HepG2 (cell line): ENCODE measurements around the gene ARIH2. TPM values are rescaled to one million over a fixed set of nuclear protein-coding genes. Genes with fewer than 3 reads are reported as not detected.

ENCODE experiments used
- ELF1 ChIP-seq: sonication (generic); formaldehyde crosslinking; IDR thresholded peaks from 2 replicates; pipeline ENCODE4 v1.4.0; 2020; ENCODE audit warnings: missing genetic modification reagents
- HMGA1 ChIP-seq: sonication (generic); formaldehyde crosslinking; conservative IDR thresholded peaks from 2 replicates; pipeline ENCODE4 v1.4.0; 2020; ENCODE audit warnings: missing genetic modification reagents
- NCOA2 ChIP-seq: sonication (generic); formaldehyde crosslinking; IDR thresholded peaks from 2 replicates; pipeline ENCODE4 v1.8.0; 2022; ENCODE audit warnings: inconsistent platforms
- NR2F1 ChIP-seq, 2 experiments: fragments of 450-650 bp in 1 of 2; formaldehyde crosslinking in 1 of 2; IDR thresholded peaks; 2 replicates each; pipeline versions ENCODE4 v1.5.0 to v1.6.1; 2016 to 2020; ENCODE audit warnings: mild to moderate bottlenecking in 1 of 2, missing compliant biosample characterization in 1 of 2, missing genetic modification reagents in 1 of 2, moderate library complexity in 1 of 2
- PCBP1 ChIP-seq: fragments of 200-400 bp; formaldehyde crosslinking; IDR thresholded peaks from 2 replicates; pipeline ENCODE4 v1.6.1; 2017; ENCODE audit warnings: mild to moderate bottlenecking, low read depth, low read length, borderline replicate concordance
- ZBTB21 ChIP-seq: sonication (generic); formaldehyde crosslinking; IDR thresholded peaks from 2 replicates; pipeline ENCODE4 v1.4.0; 2020; ENCODE audit warnings: missing genetic modification reagents
- ZNF607 ChIP-seq: sonication (generic); formaldehyde crosslinking; IDR thresholded peaks from 2 replicates; pipeline ENCODE4 v1.5.1; 2020; ENCODE audit warnings: missing genetic modification reagents, mild to moderate bottlenecking, borderline replicate concordance
- ZNF660 ChIP-seq: sonication (generic); formaldehyde crosslinking; IDR thresholded peaks from 2 replicates; pipeline ENCODE4 v1.5.1; 2020; ENCODE audit warnings: mild to moderate bottlenecking, low read depth, missing genetic modification reagents, borderline replicate concordance
- ZNF709 ChIP-seq: sonication (generic); formaldehyde crosslinking; IDR thresholded peaks from 2 replicates; pipeline ENCODE4 v1.5.0; 2020; ENCODE audit warnings: mild to moderate bottlenecking, missing genetic modification reagents
- ZNF761 ChIP-seq: sonication (generic); formaldehyde crosslinking; conservative IDR thresholded peaks from 2 replicates; pipeline ENCODE4 v1.4.0; 2020; ENCODE audit warnings: mild to moderate bottlenecking, missing genetic modification reagents
- ZSCAN21 ChIP-seq: sonication (generic); formaldehyde crosslinking; IDR thresholded peaks from 2 replicates; pipeline ENCODE4 v1.8.0; 2022; ENCODE audit warnings: mild to moderate bottlenecking, missing genetic modification reagents, moderate library complexity, borderline replicate concordance
- polyA plus RNA-seq, 8 experiments: library from polyadenylated mRNA; depleted of rRNA in 3 of 8; stranded (reverse) in 7 of 8; unstranded in 1 of 8; fragments of >200 nt; fragmentation: Illumina TruSeq in 4 of 8; extraction: Trizol in 4 of 8; gene quantifications; 2 replicates each; pipeline versions ENCODE4 v1.2.1 to v1.2.3, GENCODE V29; 2011 to 2016; ENCODE audit warnings: low read depth in 4 of 8, missing spikeins in 1 of 8, mixed read lengths in 1 of 8; ENCODE audit not compliant: insufficient read depth in 1 of 8
- total RNA-seq, 5 experiments: library from RNA; depleted of rRNA; stranded (reverse); fragments of >200 nt; fragmentation: Illumina TruSeq; extraction: Trizol; gene quantifications; 2 replicates each; pipeline ENCODE4 v1.2.3, GENCODE V29; 2016; ENCODE audit warnings: low read depth in 1 of 5
- TF ChIP-seq, protein P1 (sequence below): sonication (generic); formaldehyde crosslinking; IDR thresholded peaks from 2 replicates; pipeline ENCODE4 v1.5.1; 2020; ENCODE audit warnings: missing genetic modification reagents, mild to moderate bottlenecking, borderline replicate concordance
- TF ChIP-seq, protein P2 (sequence below): sonication (generic); formaldehyde crosslinking; IDR thresholded peaks from 2 replicates; pipeline ENCODE4 v1.4.0; 2020; ENCODE audit warnings: mild to moderate bottlenecking, missing genetic modification reagents
- TF ChIP-seq, protein P3 (sequence below): sonication (generic); formaldehyde crosslinking; IDR thresholded peaks from 2 replicates; pipeline ENCODE4 v1.4.0; 2020; ENCODE audit warnings: mild to moderate bottlenecking, missing genetic modification reagents
- TF ChIP-seq, protein P4 (sequence below): sonication (generic); formaldehyde crosslinking; conservative IDR thresholded peaks from 2 replicates; pipeline ENCODE4 v1.8.0; 2022; ENCODE audit warnings: missing genetic modification reagents
- TF ChIP-seq, protein P5 (sequence below): sonication (generic); formaldehyde crosslinking; IDR thresholded peaks from 2 replicates; pipeline ENCODE4 v1.4.0; 2020; ENCODE audit warnings: missing genetic modification reagents

ARIH2 gene
- total and polyA plus RNA-seq, 2 of the 13 experiments (the other 11 are each of a cell fraction or from before 2014, with no cell fraction given), result 64.8 to 83.3 TPM

DNA sequence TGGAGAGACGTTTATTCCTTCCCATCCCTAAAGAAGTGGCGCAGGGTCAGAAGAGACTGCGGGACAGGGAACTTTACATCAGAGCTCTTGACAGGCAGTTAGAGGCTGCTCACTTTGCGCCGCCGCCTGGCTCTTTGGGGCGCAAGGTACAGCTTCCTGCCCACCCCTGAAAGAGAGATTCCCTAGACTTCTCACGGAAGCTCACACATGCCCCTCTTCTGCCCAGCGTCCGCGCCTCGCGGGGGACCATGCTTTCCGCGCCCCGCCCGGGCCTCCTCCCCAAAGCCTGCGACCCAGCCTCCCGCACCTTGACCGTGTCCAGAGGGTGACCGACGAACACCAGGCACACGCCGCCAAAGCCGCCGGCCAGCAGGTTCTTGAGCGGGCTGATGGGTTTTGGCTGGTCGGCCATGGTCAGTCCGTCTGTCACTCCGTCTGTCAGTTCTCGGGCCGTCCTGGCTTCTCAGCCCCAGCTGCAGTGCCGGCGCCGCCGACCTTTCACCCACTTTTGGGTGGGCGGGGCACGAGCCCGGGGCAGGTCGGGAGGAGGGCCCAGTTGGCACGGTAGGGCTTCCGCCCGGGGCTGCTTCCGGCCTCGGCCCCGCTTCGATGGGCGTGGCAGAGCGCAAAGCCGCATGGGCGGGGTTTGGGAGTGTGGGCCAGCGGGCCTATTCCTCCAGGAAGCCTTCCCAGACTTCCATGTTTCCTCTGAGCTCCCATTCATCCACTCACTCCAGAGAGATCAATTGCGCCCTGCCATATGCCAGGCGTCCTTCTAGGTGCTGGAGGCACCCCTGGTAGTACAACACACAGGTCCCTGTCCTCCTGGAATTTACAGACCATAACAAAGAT, 20.0 kb upstream of the ARIH2 start, which contains the start of gene SLC25A20 (continued):
- TF ChIP-seq, protein P1, sequence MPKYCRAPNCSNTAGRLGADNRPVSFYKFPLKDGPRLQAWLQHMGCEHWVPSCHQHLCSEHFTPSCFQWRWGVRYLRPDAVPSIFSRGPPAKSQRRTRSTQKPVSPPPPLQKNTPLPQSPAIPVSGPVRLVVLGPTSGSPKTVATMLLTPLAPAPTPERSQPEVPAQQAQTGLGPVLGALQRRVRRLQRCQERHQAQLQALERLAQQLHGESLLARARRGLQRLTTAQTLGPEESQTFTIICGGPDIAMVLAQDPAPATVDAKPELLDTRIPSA, result no peak
- TF ChIP-seq NCOA2 (CRISPR knock-in tag) (peak; percentile 34), ELF1 (CRISPR knock-in tag) (peak; percentile 91), PCBP1 (no peak), ZNF709 (CRISPR knock-in tag) (peak; percentile 58; the same call in 1 of the 2 replicates), ZBTB21 (CRISPR knock-in tag) (no peak), HMGA1 (CRISPR knock-in tag) (no peak), ZSCAN21 (CRISPR knock-in tag) (0 out of 2 replicates have a peak, but pooled peaks have one; percentile 71), ZNF607 (CRISPR knock-in tag) (no peak), NR2F1 (CRISPR knock-in tag; IDR thresholded peaks at IDR 0.05) (0 out of 4 replicates have a peak, but pooled peaks of 1 of the 2 experiments have one; percentile 27), ZNF660 (no peak), ZNF761 (CRISPR knock-in tag) (no peak; the same call in 1 of the 2 replicates)
- TF ChIP-seq, protein P2, sequence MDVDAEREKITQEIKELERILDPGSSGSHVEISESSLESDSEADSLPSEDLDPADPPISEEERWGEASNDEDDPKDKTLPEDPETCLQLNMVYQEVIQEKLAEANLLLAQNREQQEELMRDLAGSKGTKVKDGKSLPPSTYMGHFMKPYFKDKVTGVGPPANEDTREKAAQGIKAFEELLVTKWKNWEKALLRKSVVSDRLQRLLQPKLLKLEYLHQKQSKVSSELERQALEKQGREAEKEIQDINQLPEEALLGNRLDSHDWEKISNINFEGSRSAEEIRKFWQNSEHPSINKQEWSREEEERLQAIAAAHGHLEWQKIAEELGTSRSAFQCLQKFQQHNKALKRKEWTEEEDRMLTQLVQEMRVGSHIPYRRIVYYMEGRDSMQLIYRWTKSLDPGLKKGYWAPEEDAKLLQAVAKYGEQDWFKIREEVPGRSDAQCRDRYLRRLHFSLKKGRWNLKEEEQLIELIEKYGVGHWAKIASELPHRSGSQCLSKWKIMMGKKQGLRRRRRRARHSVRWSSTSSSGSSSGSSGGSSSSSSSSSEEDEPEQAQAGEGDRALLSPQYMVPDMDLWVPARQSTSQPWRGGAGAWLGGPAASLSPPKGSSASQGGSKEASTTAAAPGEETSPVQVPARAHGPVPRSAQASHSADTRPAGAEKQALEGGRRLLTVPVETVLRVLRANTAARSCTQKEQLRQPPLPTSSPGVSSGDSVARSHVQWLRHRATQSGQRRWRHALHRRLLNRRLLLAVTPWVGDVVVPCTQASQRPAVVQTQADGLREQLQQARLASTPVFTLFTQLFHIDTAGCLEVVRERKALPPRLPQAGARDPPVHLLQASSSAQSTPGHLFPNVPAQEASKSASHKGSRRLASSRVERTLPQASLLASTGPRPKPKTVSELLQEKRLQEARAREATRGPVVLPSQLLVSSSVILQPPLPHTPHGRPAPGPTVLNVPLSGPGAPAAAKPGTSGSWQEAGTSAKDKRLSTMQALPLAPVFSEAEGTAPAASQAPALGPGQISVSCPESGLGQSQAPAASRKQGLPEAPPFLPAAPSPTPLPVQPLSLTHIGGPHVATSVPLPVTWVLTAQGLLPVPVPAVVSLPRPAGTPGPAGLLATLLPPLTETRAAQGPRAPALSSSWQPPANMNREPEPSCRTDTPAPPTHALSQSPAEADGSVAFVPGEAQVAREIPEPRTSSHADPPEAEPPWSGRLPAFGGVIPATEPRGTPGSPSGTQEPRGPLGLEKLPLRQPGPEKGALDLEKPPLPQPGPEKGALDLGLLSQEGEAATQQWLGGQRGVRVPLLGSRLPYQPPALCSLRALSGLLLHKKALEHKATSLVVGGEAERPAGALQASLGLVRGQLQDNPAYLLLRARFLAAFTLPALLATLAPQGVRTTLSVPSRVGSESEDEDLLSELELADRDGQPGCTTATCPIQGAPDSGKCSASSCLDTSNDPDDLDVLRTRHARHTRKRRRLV (CRISPR knock-in tag), result 0 out of 2 replicates have a peak, but pooled peaks have one; percentile 46
- TF ChIP-seq, protein P3, sequence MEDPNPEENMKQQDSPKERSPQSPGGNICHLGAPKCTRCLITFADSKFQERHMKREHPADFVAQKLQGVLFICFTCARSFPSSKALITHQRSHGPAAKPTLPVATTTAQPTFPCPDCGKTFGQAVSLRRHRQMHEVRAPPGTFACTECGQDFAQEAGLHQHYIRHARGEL (CRISPR knock-in tag), result no peak
- TF ChIP-seq, protein P4, sequence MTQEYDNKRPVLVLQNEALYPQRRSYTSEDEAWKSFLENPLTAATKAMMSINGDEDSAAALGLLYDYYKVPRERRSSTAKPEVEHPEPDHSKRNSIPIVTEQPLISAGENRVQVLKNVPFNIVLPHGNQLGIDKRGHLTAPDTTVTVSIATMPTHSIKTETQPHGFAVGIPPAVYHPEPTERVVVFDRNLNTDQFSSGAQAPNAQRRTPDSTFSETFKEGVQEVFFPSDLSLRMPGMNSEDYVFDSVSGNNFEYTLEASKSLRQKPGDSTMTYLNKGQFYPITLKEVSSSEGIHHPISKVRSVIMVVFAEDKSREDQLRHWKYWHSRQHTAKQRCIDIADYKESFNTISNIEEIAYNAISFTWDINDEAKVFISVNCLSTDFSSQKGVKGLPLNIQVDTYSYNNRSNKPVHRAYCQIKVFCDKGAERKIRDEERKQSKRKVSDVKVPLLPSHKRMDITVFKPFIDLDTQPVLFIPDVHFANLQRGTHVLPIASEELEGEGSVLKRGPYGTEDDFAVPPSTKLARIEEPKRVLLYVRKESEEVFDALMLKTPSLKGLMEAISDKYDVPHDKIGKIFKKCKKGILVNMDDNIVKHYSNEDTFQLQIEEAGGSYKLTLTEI (CRISPR knock-in tag), result no peak
- TF ChIP-seq, protein P5, sequence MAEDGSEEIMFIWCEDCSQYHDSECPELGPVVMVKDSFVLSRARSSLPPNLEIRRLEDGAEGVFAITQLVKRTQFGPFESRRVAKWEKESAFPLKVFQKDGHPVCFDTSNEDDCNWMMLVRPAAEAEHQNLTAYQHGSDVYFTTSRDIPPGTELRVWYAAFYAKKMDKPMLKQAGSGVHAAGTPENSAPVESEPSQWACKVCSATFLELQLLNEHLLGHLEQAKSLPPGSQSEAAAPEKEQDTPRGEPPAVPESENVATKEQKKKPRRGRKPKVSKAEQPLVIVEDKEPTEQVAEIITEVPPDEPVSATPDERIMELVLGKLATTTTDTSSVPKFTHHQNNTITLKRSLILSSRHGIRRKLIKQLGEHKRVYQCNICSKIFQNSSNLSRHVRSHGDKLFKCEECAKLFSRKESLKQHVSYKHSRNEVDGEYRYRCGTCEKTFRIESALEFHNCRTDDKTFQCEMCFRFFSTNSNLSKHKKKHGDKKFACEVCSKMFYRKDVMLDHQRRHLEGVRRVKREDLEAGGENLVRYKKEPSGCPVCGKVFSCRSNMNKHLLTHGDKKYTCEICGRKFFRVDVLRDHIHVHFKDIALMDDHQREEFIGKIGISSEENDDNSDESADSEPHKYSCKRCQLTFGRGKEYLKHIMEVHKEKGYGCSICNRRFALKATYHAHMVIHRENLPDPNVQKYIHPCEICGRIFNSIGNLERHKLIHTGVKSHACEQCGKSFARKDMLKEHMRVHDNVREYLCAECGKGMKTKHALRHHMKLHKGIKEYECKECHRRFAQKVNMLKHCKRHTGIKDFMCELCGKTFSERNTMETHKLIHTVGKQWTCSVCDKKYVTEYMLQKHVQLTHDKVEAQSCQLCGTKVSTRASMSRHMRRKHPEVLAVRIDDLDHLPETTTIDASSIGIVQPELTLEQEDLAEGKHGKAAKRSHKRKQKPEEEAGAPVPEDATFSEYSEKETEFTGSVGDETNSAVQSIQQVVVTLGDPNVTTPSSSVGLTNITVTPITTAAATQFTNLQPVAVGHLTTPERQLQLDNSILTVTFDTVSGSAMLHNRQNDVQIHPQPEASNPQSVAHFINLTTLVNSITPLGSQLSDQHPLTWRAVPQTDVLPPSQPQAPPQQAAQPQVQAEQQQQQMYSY, result peak; percentile 13; the same call in 1 of the 2 replicates
